Testis (tissue), 2 donors: Measurements from ENCODE around the gene LRRC37B.
"Not testable (repeated sequence)": the region's sequence is repeated elsewhere in the genome, so short reads cannot be mapped to it uniquely, and the experiment has no call there.

Source experiments
- POLR2A ChIP-seq: fragments of 450-650 bp; IDR thresholded peaks from one replicate; pipeline ENCODE4 v1.6.1; 2017; ENCODE audit warnings: antibody characterized with exemption, mild to moderate bottlenecking, moderate library complexity
- TF ChIP-seq, protein P1 (sequence below), 3 experiments: fragments of 450-650 bp in 2 of 3; fragments of 200-600 bp in 1 of 3; sonication (generic) in 1 of 3; IDR thresholded peaks; one replicate each; pipeline ENCODE4 v1.5.1; 2016 to 2019; ENCODE audit warnings: antibody characterized with exemption in 3 of 3, mild to moderate bottlenecking in 2 of 3, moderate library complexity in 1 of 3

DNA sequence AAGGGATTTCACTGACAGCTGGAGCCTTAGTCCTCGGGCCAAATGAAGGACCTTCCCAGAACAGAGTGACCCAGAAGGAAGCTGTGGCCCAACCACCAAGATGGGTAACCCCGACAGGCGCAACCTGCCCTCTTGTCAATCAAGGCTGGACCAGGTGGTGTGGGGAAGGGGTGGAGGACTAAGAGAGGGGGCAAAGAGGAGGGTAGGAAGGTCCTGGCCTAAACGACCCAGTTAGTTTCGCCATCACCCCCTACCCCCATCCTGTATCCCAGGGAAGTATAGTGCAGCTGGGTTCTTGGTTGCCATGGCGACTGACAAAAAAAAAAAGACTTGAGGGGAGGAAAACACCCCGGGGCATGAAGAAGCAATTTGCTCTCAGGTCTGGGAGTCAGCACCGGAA lies 54.7 kb downstream of the LRRC37B start:
- TF ChIP-seq, protein P1, sequence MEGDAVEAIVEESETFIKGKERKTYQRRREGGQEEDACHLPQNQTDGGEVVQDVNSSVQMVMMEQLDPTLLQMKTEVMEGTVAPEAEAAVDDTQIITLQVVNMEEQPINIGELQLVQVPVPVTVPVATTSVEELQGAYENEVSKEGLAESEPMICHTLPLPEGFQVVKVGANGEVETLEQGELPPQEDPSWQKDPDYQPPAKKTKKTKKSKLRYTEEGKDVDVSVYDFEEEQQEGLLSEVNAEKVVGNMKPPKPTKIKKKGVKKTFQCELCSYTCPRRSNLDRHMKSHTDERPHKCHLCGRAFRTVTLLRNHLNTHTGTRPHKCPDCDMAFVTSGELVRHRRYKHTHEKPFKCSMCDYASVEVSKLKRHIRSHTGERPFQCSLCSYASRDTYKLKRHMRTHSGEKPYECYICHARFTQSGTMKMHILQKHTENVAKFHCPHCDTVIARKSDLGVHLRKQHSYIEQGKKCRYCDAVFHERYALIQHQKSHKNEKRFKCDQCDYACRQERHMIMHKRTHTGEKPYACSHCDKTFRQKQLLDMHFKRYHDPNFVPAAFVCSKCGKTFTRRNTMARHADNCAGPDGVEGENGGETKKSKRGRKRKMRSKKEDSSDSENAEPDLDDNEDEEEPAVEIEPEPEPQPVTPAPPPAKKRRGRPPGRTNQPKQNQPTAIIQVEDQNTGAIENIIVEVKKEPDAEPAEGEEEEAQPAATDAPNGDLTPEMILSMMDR (IDR thresholded peaks at IDR 0.05): not testable (repeated sequence)
- not testable (repeated sequence) for TF ChIP-seq POLR2A
